H9 (cell line): ENCODE results near the gene SOD1. TPM values are rescaled to one million over a fixed set of nuclear protein-coding genes. Genes with fewer than 3 reads are reported as not detected.
"Not testable (repeated sequence)": the region's sequence is repeated elsewhere in the genome, so short reads cannot be mapped to it uniquely, and the experiment has no call there.

Source experiments
- DNase-seq: peaks from one replicate; pipeline ENCODE4 v3.0.0-alpha.2; 2017
- H2AFZ ChIP-seq: one replicate; pipeline ENCODE4 v1.6.1; 2013; ENCODE audit warnings: mild to moderate bottlenecking, low read length, control low read depth, moderate library complexity
- H2AK5ac ChIP-seq: 2 replicates; pipeline ENCODE4 v1.6.1; 2013; ENCODE audit warnings: low read length, control low read depth, mixed read lengths; ENCODE audit not compliant: insufficient read length
- H2BK120ac ChIP-seq: one replicate; pipeline ENCODE4 v1.6.1; 2013; ENCODE audit warnings: low read depth, mild to moderate bottlenecking, low read length, control low read depth, inconsistent platforms; ENCODE audit not compliant: poor library complexity, severe bottlenecking
- H2BK12ac ChIP-seq: 2 replicates; pipeline ENCODE4 v1.6.1; 2013; ENCODE audit warnings: low read length, control low read depth, mixed read lengths, low read depth; ENCODE audit not compliant: insufficient read length
- H2BK15ac ChIP-seq: 2 replicates; pipeline ENCODE4 v1.6.1; 2013; ENCODE audit warnings: low read depth, low read length, control low read depth
- H2BK20ac ChIP-seq: one replicate; pipeline ENCODE4 v1.6.1; 2013; ENCODE audit warnings: low read depth, mild to moderate bottlenecking, low read length, control low read depth, inconsistent platforms; ENCODE audit not compliant: poor library complexity, severe bottlenecking
- H2BK5ac ChIP-seq: 2 replicates; pipeline ENCODE4 v1.6.1; 2013; ENCODE audit warnings: low read length, control low read depth, mixed read lengths; ENCODE audit not compliant: insufficient read length
- H3K14ac ChIP-seq: 2 replicates; pipeline ENCODE4 v1.6.1; 2013; ENCODE audit warnings: low read length, control low read depth; ENCODE audit not compliant: insufficient read depth
- H3K18ac ChIP-seq: 2 replicates; pipeline ENCODE4 v1.6.1; 2013; ENCODE audit warnings: low read depth, mild to moderate bottlenecking, mixed read lengths, low read length, control low read depth; ENCODE audit not compliant: insufficient read length
- H3K23ac ChIP-seq: 2 replicates; pipeline ENCODE4 v1.6.1; 2013; ENCODE audit warnings: low read length, control low read depth, mixed read lengths, low read depth; ENCODE audit not compliant: insufficient read length
- H3K23me2 ChIP-seq: 2 replicates; pipeline ENCODE4 v1.6.1; 2013; ENCODE audit warnings: low read depth, mild to moderate bottlenecking, mixed read lengths, low read length, control low read depth; ENCODE audit not compliant: insufficient read length, poor library complexity, severe bottlenecking
- H3K27ac ChIP-seq: 2 replicates; pipeline ENCODE4 v1.5.1; 2013; ENCODE audit warnings: low read length, control low read depth, mixed read lengths, low read depth; ENCODE audit not compliant: insufficient read length
- H3K27me3 ChIP-seq: 2 replicates; pipeline ENCODE4 v1.6.1; 2013; ENCODE audit warnings: low read length, control low read depth, inconsistent platforms; ENCODE audit not compliant: insufficient read depth
- H3K4ac ChIP-seq: 2 replicates; pipeline ENCODE4 v1.6.1; 2013; ENCODE audit warnings: low read depth, mild to moderate bottlenecking, control low read depth, inconsistent platforms, low read length, moderate library complexity
- H3K4me1 ChIP-seq: 2 replicates; pipeline ENCODE4 v1.6.1; 2013; ENCODE audit warnings: low read length, control low read depth, inconsistent platforms; ENCODE audit not compliant: insufficient read depth
- H3K4me2 ChIP-seq: 2 replicates; pipeline ENCODE4 v1.6.1; 2013; ENCODE audit warnings: low read length, control low read depth, mixed read lengths; ENCODE audit not compliant: insufficient read length, insufficient read depth
- H3K56ac ChIP-seq: 2 replicates; pipeline ENCODE4 v1.6.1; 2013; ENCODE audit warnings: low read depth, mild to moderate bottlenecking, mixed read lengths, low read length, control low read depth; ENCODE audit not compliant: insufficient read length
- H3K79me1 ChIP-seq: 2 replicates; pipeline ENCODE4 v1.6.1; 2013; ENCODE audit warnings: low read depth, mild to moderate bottlenecking, moderate library complexity, low read length, control low read depth, inconsistent platforms; ENCODE audit not compliant: insufficient read depth, poor library complexity, severe bottlenecking
- H3K79me2 ChIP-seq: 2 replicates; pipeline ENCODE4 v1.6.1; 2013; ENCODE audit warnings: low read length, control low read depth, inconsistent platforms; ENCODE audit not compliant: insufficient read depth
- H3K9ac ChIP-seq: 2 replicates; pipeline ENCODE4 v1.6.1; 2013; ENCODE audit warnings: low read length, control low read depth, mixed read lengths; ENCODE audit not compliant: insufficient read length; ENCODE audit errors: extremely low read depth
- H3K9me3 ChIP-seq: one replicate; pipeline ENCODE4 v1.6.1; 2013; ENCODE audit warnings: low read depth, low read length, inconsistent platforms; ENCODE audit not compliant: control insufficient read depth
- H3T11ph ChIP-seq: one replicate; pipeline ENCODE4 v1.6.1; 2013; ENCODE audit warnings: mild to moderate bottlenecking, low read length, control low read depth, inconsistent platforms
- H4K20me1 ChIP-seq: one replicate; pipeline ENCODE4 v1.6.1; 2013; ENCODE audit not compliant: control insufficient read depth, insufficient read length, insufficient read depth
- H4K5ac ChIP-seq: 2 replicates; pipeline ENCODE4 v1.6.1; 2013; ENCODE audit warnings: low read depth, mild to moderate bottlenecking, mixed read lengths, low read length, control low read depth; ENCODE audit not compliant: insufficient read length
- H4K8ac ChIP-seq: replicated peaks from 2 replicates; pipeline ENCODE4 v1.6.1; 2013; ENCODE audit warnings: low read length, control low read depth, mixed read lengths, low read depth; ENCODE audit not compliant: insufficient read length
- H4K91ac ChIP-seq: 2 replicates; pipeline ENCODE4 v1.6.1; 2013; ENCODE audit warnings: low read depth, mild to moderate bottlenecking, moderate library complexity, mixed read lengths, low read length, control low read depth; ENCODE audit not compliant: insufficient read length
- H3K27ac Mint-ChIP-seq, 3 experiments: 2 replicates in 2 of 3; 3 replicates in 1 of 3; pipeline ENCODE4 v1.8.0; 2020 to 2021; ENCODE audit warnings: mixed read lengths in 3 of 3, mild to moderate bottlenecking in 1 of 3, moderate library complexity in 1 of 3
- H3K27me3 Mint-ChIP-seq: 2 replicates; pipeline ENCODE4 v1.8.0; 2021; ENCODE audit warnings: low read depth, mild to moderate bottlenecking, moderate library complexity, mixed read lengths
- H3K36me3 Mint-ChIP-seq, 3 experiments: 2 replicates in 2 of 3; 3 replicates in 1 of 3; pipeline ENCODE4 v1.8.0; 2020 to 2021; ENCODE audit warnings: low read depth in 3 of 3, mixed read lengths in 3 of 3; ENCODE audit not compliant: insufficient read depth in 1 of 3
- H3K4me1 Mint-ChIP-seq, 2 experiments: 2 replicates each; pipeline ENCODE4 v1.8.0; 2020; ENCODE audit warnings: mixed read lengths in 2 of 2
- H3K4me3 Mint-ChIP-seq, 2 experiments: 2 replicates in 1 of 2; 3 replicates in 1 of 2; pipeline ENCODE4 v1.8.0; 2020 to 2021; ENCODE audit warnings: mild to moderate bottlenecking in 2 of 2, mixed read lengths in 2 of 2, moderate library complexity in 1 of 2
- H3K9me3 Mint-ChIP-seq, 2 experiments: 2 replicates in 1 of 2; 3 replicates in 1 of 2; pipeline ENCODE4 v1.8.0; 2020; ENCODE audit warnings: mild to moderate bottlenecking in 2 of 2, mixed read lengths in 2 of 2, moderate library complexity in 1 of 2
- WGBS: extraction: QIAGEN DNeasy Blood & Tissue Kit; methylation state at CpG from one replicate; pipeline ENCODE4 v1.1.7; 2013; ENCODE audit warnings: missing lambda C conversion rate, low lambda C conversion rate, mixed read lengths; ENCODE audit not compliant: insufficient read length; ENCODE audit errors: extremely low coverage; 5-methylcytosine and 5-hydroxymethylcytosine counted together
- total RNA-seq: library from RNA; stranded (reverse); gene quantifications from 2 replicates; pipeline ENCODE4 v1.2.1, GENCODE V29; 2021
- TF ChIP-seq, protein P1 (sequence below): fragments of 200-600 bp; sonication (generic); conservative IDR thresholded peaks from 3 replicates; pipeline ENCODE4 v1.8.0; 2021; ENCODE audit warnings: antibody characterized with exemption, mild to moderate bottlenecking

SOD1 gene
- total RNA-seq, 1 experiment from 2014 or later: 201 TPM

GRCh38 chr21:31629972-31630711 is 29.4 kb upstream of the SOD1 start:
- Histone ChIP-seq H2AFZ (no peak overlapping the region), H3K4ac (no peak overlapping the region), H2AK5ac (no peak overlapping the region), H3K27me3 (no peaks in the 10 kb centered on the region), H3K4me1 (no peaks in the 10 kb centered on the region), H3K9me3 (no peaks in the 10 kb centered on the region), H3K27ac (no peak overlapping the region), H2BK5ac (no peak overlapping the region), H2BK20ac (no peak overlapping the region), H4K8ac (no peak overlapping the region), H3K79me2 (no peaks in the 10 kb centered on the region), H4K91ac (no peak overlapping the region), H3K56ac (no peak overlapping the region), H3K9ac (no peak overlapping the region), H2BK12ac (no peak overlapping the region), H3K14ac (no peak overlapping the region), H4K20me1 (no peaks in the 10 kb centered on the region), H2BK15ac (no peak overlapping the region), H3T11ph (no peak overlapping the region), H3K79me1 (no peaks in the 10 kb centered on the region), H3K23me2 (no peaks in the 10 kb centered on the region), H3K23ac (no peak overlapping the region), H4K5ac (no peak overlapping the region), H3K18ac (no peak overlapping the region), H3K4me2 (no peak overlapping the region), H2BK120ac (no peak overlapping the region)
- no peaks in the 10 kb centered on the region for H3K27me3 Mint-ChIP-seq
- no peaks in the 10 kb centered on the region; a peak in 1 of 7 replicates for H3K36me3 Mint-ChIP-seq
- no peaks in the 10 kb centered on the region for H3K4me1 Mint-ChIP-seq
- WGBS: no CpG with 5 or more reads among the region's 8 CpGs
- TF ChIP-seq, protein P1, sequence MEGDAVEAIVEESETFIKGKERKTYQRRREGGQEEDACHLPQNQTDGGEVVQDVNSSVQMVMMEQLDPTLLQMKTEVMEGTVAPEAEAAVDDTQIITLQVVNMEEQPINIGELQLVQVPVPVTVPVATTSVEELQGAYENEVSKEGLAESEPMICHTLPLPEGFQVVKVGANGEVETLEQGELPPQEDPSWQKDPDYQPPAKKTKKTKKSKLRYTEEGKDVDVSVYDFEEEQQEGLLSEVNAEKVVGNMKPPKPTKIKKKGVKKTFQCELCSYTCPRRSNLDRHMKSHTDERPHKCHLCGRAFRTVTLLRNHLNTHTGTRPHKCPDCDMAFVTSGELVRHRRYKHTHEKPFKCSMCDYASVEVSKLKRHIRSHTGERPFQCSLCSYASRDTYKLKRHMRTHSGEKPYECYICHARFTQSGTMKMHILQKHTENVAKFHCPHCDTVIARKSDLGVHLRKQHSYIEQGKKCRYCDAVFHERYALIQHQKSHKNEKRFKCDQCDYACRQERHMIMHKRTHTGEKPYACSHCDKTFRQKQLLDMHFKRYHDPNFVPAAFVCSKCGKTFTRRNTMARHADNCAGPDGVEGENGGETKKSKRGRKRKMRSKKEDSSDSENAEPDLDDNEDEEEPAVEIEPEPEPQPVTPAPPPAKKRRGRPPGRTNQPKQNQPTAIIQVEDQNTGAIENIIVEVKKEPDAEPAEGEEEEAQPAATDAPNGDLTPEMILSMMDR: no peak
- H3K4me3 Mint-ChIP-seq: no peak overlapping the region
- no peak for DNase-seq
- H3K9me3 Mint-ChIP-seq: peaks cover 0 to 2% of the 10 kb centered on the region in 2 experiments; a peak in 1 of 5 replicates
- no peak overlapping the region for H3K27ac Mint-ChIP-seq

DNA sequence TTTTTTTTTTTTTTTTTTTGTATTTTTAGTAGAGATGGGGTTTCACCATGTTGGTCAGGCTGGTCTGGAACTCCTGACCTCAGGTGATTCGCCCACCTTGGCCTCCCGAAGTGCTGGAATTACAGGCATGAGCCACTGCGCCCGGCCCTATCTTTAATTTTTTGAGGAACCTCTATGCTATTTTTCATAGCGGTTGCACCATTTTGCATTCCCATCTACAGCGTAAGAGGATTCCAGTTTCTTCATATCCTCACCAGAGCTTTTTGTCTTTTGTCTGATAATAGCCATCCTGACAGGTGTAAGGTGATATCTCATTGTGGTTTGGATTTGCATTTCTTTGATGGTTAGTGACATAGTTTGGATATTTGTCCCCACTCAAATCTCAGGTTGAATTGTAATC is 27.6 kb upstream of the SOD1 start:
- H4K8ac ChIP-seq, H3K36me3 Mint-ChIP-seq, H3K79me2 ChIP-seq, H3K27me3 Mint-ChIP-seq, H3K4ac ChIP-seq, H2AFZ ChIP-seq, H3K4me1 ChIP-seq, H3K4me1 Mint-ChIP-seq, H3K27ac ChIP-seq, H4K20me1 ChIP-seq, H2AK5ac ChIP-seq, H4K91ac ChIP-seq, H3K9me3 ChIP-seq, H2BK20ac ChIP-seq, H3K14ac ChIP-seq, H3K4me2 ChIP-seq, H3K27me3 ChIP-seq, H4K5ac ChIP-seq, H3K79me1 ChIP-seq, H2BK5ac ChIP-seq, H3T11ph ChIP-seq, H3K23ac ChIP-seq, H3K4me3 Mint-ChIP-seq, DNase-seq, H3K9ac ChIP-seq, H3K23me2 ChIP-seq, H2BK12ac ChIP-seq, H3K56ac ChIP-seq, H3K18ac ChIP-seq, H2BK15ac ChIP-seq, H2BK120ac ChIP-seq, H3K27ac Mint-ChIP-seq, H3K9me3 Mint-ChIP-seq: not testable (repeated sequence)
- no CpG with 5 or more reads among the region's 6 CpGs for WGBS
